Measurements from ENCODE around the gene CGB8.

DNA sequence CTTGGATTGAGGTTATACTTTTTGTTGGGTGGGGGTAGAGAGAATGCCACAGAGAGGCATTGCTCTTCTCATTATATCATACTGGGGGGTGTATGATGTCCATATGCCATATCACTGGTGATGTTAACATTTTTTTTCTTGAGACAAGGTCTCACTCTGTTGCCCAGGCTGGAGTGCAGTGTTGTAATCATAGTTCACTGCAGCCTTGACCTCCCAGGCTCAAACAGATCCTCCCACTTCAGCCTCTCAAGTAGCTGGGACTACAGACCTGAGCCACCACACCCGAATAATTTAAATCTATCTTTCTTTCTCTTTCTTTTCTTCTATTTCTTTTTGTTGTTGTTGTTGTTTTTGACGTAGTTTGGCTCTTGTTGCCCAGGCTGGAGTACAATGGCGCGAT lies 31.5 kb upstream of the CGB8 start:
- TF ChIP-seq POLR2A (IDR thresholded peaks at IDR 0.05) (no peak), CTCF (IDR thresholded peaks at IDR 0.05) (no peak)
